HCT116 (cell line): ENCODE data around the gene TENM4. TPM values are rescaled to one million over a fixed set of nuclear protein-coding genes. Genes with fewer than 3 reads are reported as not detected.

Experiments
- ATAC-seq: fragments of 200-7000 bp; cut with Tn5 transposase; 2 replicates; pipeline ENCODE4 v1.9.1; 2020; ENCODE audit warnings: mild to moderate bottlenecking, moderate library complexity
- BruUV-seq: library from RNA; stranded (reverse); fragments of 400-500 nt; replicated peaks from 2 replicates; lab custom pipeline; 2021; lab: Mats Ljungman, UMichigan
- CTCF ChIA-PET: fragments of 300-600 bp; sonication (Branson Sonifier 250); formaldehyde crosslinking; loops from one replicate; lab custom pipeline; 2021; ENCODE audit warnings: antibody characterized with exemption; lab: Charles Lee
- POLR2A ChIA-PET: fragments of 300-600, 350-600 bp; sonication (Branson Sonifier 250); formaldehyde crosslinking; loops from one replicate; lab custom pipeline; 2021; ENCODE audit warnings: antibody characterized with exemption; lab: Charles Lee
- RAD21 ChIA-PET, 2 experiments: fragments of 300-600 bp; sonication (Branson Sonifier 250); formaldehyde crosslinking; loops; one replicate each; lab custom pipeline; 2023; ENCODE audit warnings: low total read pairs in 2 of 2; ENCODE audit not compliant: uncharacterized antibody in 2 of 2, unreplicated experiment in 2 of 2, low non-redundant PET in 1 of 2; lab: Charles Lee
- DNase-seq: peaks from one replicate; pipeline ENCODE4 v3.0.0-alpha.2; 2010; ENCODE audit warnings: low read depth, low spot score
- H2AFZ ChIP-seq: fragments of 200-600 bp; shearing (Covaris generic), sonication (generic); 2 replicates; pipeline ENCODE4 v1.6.1; 2017; ENCODE audit warnings: low read depth, mixed run types, mixed read lengths, antibody characterized with exemption, low read length; ENCODE audit not compliant: poor library complexity, severe bottlenecking
- H3K27ac ChIP-seq: 2 replicates; pipeline ENCODE4 v1.5.1; 2012; ENCODE audit warnings: low read depth, low read length
- H3K27me3 ChIP-seq: fragments of 200-600 bp; sonication (generic); 2 replicates; pipeline ENCODE4 v1.6.1; 2016; ENCODE audit warnings: mixed run types, low read length, mixed read lengths; ENCODE audit not compliant: insufficient read depth
- H3K36me3 ChIP-seq, 2 experiments: fragments of 200-500 bp in 1 of 2; fragments of 200-600 bp in 1 of 2; sonication (Bioruptor generic) in 1 of 2; sonication (generic) in 1 of 2; 2 replicates each; pipeline versions ENCODE4 v1.5.1 to v1.6.1; 2014 to 2016; ENCODE audit warnings: low read length in 2 of 2, inconsistent platforms in 1 of 2, mixed read lengths in 1 of 2, mixed run types in 1 of 2; ENCODE audit not compliant: insufficient read depth in 2 of 2, control insufficient read depth in 1 of 2
- H3K4me1 ChIP-seq, 2 experiments: fragments of 200-600 bp in 1 of 2; sonication (generic) in 1 of 2; 2 replicates each; pipeline versions ENCODE4 v1.5.1 to v1.6.1; 2012 to 2017; ENCODE audit warnings: low read length in 2 of 2, inconsistent platforms in 1 of 2, mild to moderate bottlenecking in 1 of 2, mixed read lengths in 1 of 2, mixed run types in 1 of 2, moderate library complexity in 1 of 2; ENCODE audit not compliant: insufficient read depth in 2 of 2, control insufficient read depth in 1 of 2
- H3K4me2 ChIP-seq: fragments of 200-600 bp; sonication (generic); 2 replicates; pipeline ENCODE4 v1.6.1; 2017; ENCODE audit warnings: mixed run types, low read length, mixed read lengths
- H3K4me3 ChIP-seq, 2 experiments: fragments of 200-600 bp in 1 of 2; sonication (generic) in 1 of 2; replicated peaks in 1 of 2; 2 replicates each; pipeline ENCODE4 v1.5.1; 2011 to 2016; ENCODE audit warnings: low read length in 2 of 2, control low read depth in 1 of 2, low read depth in 1 of 2, mild to moderate bottlenecking in 1 of 2, mixed read lengths in 1 of 2, mixed run types in 1 of 2
- H3K79me2 ChIP-seq: fragments of 200-600 bp; sonication (generic); 2 replicates; pipeline ENCODE4 v1.6.1; 2017; ENCODE audit warnings: mild to moderate bottlenecking, mixed run types, low read length, moderate library complexity, mixed read lengths; ENCODE audit not compliant: insufficient read depth
- H3K9ac ChIP-seq: fragments of 200-600 bp; sonication (generic); 2 replicates; pipeline ENCODE4 v1.6.1; 2016; ENCODE audit warnings: low read length, mixed read lengths
- H3K9me2 ChIP-seq: fragments of 200-600 bp; sonication (generic), shearing (Covaris generic); 2 replicates; pipeline ENCODE4 v1.6.1; 2017; ENCODE audit warnings: mixed run types, mild to moderate bottlenecking, moderate library complexity; ENCODE audit not compliant: insufficient read depth
- H3K9me3 ChIP-seq, 2 experiments: fragments of 200-500 bp in 1 of 2; fragments of 200-600 bp in 1 of 2; sonication (Bioruptor generic) in 1 of 2; sonication (generic) in 1 of 2; 2 replicates each; pipeline ENCODE4 v1.6.1; 2014 to 2017; ENCODE audit warnings: low read length in 2 of 2, mixed read lengths in 2 of 2, inconsistent platforms in 1 of 2, low read depth in 1 of 2, mild to moderate bottlenecking in 1 of 2, mixed run types in 1 of 2, moderate library complexity in 1 of 2; ENCODE audit not compliant: control insufficient read depth in 1 of 2, insufficient read depth in 1 of 2
- H4K20me1 ChIP-seq: fragments of 200-600 bp; sonication (generic), shearing (Covaris generic); 2 replicates; pipeline ENCODE4 v1.6.1; 2017; ENCODE audit warnings: mixed run types, mild to moderate bottlenecking, moderate library complexity; ENCODE audit not compliant: insufficient read depth
- EGR1 ChIP-seq: IDR thresholded peaks from 2 replicates; pipeline ENCODE4 v1.6.1; 2012; ENCODE audit warnings: low read depth
- EZH2phosphoT487 ChIP-seq: fragments of 200-600 bp; IDR thresholded peaks from 2 replicates; pipeline ENCODE4 v1.6.1; 2018; ENCODE audit warnings: antibody characterized with exemption, borderline replicate concordance
- RAD21 ChIP-seq: IDR thresholded peaks from 2 replicates; pipeline ENCODE4 v1.6.1; 2012; ENCODE audit warnings: low read depth, mild to moderate bottlenecking
- SIN3A ChIP-seq: IDR thresholded peaks from 2 replicates; pipeline ENCODE4 v1.6.1; 2012; ENCODE audit warnings: low read depth
- TCF7L2 ChIP-seq: IDR thresholded peaks from 2 replicates; pipeline ENCODE4 v1.7.0; 2011; ENCODE audit warnings: borderline replicate concordance, inconsistent platforms; ENCODE audit not compliant: insufficient read depth, insufficient read length; ENCODE audit errors: extremely low read depth
- ZFX ChIP-seq: fragments of 450-650 bp; IDR thresholded peaks from 2 replicates; pipeline ENCODE4 v1.6.1; 2017
- intact Hi-C: fragments of 100-400 bp; cut with micrococcal nuclease; formaldehyde crosslinking; loops from 2 replicates; pipeline ENCODE4 v1.10.0; 2022
- total RNA-seq: library from RNA; stranded (reverse); gene quantifications from one replicate; pipeline ENCODE4 v1.2.1, GENCODE V29; 2021; ENCODE audit not compliant: unreplicated experiment
- TF ChIP-seq, protein P1 (sequence below): IDR thresholded peaks from 2 replicates; pipeline ENCODE4 v1.6.1; 2011; ENCODE audit warnings: mild to moderate bottlenecking, low read length, moderate library complexity; ENCODE audit not compliant: insufficient replicate concordance; ENCODE audit errors: extremely low read depth
- TF ChIP-seq, protein P2 (sequence below): IDR thresholded peaks from 2 replicates; pipeline ENCODE4 v1.6.1; 2012
- TF ChIP-seq, protein P3 (sequence below): IDR thresholded peaks from 2 replicates; pipeline ENCODE4 v1.6.1; 2012; ENCODE audit warnings: low read depth

TENM4 gene
- total RNA-seq, 1 experiment from 2014 or later = 0.05 TPM

DNA sequence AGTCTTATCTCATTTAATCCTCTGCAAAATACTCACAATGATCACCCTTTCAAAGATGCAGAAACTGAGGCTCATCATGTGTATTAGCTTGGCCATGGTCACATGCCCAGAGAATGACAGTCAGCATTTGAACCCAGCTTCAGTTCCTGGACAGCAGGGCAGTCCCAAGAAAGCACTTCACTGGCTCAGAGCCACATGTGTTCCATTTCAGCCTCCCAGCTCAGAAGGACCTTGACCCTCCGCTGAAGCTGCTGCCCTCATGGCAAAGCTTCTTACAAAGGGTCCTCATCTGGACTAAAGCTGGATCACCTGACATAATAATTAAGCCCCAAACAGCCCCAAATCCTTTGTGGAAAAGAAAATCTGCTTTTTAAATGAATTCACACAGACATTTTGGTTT is 37.0 kb downstream of the TENM4 start:
- no peaks in the 10 kb centered on the region for H3K36me3 ChIP-seq
- intact Hi-C loops = no loop called here
- H2AFZ ChIP-seq = no peak overlapping the region
- ChIA-PET RAD21 (no interaction called here), POLR2A (no interaction called here), CTCF (no interaction called here)
- no TSS peak for BruUV-seq
- H3K9me2 ChIP-seq = no peaks in the 10 kb centered on the region
- TF ChIP-seq EGR1 = no peak
- no peak for TF ChIP-seq ZFX
- TF ChIP-seq, protein P1, sequence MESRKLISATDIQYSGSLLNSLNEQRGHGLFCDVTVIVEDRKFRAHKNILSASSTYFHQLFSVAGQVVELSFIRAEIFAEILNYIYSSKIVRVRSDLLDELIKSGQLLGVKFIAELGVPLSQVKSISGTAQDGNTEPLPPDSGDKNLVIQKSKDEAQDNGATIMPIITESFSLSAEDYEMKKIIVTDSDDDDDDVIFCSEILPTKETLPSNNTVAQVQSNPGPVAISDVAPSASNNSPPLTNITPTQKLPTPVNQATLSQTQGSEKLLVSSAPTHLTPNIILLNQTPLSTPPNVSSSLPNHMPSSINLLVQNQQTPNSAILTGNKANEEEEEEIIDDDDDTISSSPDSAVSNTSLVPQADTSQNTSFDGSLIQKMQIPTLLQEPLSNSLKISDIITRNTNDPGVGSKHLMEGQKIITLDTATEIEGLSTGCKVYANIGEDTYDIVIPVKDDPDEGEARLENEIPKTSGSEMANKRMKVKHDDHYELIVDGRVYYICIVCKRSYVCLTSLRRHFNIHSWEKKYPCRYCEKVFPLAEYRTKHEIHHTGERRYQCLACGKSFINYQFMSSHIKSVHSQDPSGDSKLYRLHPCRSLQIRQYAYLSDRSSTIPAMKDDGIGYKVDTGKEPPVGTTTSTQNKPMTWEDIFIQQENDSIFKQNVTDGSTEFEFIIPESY = no peak
- TF ChIP-seq EZH2phosphoT487 = no peak
- TF ChIP-seq, protein P2, sequence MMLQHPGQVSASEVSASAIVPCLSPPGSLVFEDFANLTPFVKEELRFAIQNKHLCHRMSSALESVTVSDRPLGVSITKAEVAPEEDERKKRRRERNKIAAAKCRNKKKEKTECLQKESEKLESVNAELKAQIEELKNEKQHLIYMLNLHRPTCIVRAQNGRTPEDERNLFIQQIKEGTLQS = no peak
- TF ChIP-seq TCF7L2 = no peak
- no peak for TF ChIP-seq RAD21
- TF ChIP-seq, protein P3, sequence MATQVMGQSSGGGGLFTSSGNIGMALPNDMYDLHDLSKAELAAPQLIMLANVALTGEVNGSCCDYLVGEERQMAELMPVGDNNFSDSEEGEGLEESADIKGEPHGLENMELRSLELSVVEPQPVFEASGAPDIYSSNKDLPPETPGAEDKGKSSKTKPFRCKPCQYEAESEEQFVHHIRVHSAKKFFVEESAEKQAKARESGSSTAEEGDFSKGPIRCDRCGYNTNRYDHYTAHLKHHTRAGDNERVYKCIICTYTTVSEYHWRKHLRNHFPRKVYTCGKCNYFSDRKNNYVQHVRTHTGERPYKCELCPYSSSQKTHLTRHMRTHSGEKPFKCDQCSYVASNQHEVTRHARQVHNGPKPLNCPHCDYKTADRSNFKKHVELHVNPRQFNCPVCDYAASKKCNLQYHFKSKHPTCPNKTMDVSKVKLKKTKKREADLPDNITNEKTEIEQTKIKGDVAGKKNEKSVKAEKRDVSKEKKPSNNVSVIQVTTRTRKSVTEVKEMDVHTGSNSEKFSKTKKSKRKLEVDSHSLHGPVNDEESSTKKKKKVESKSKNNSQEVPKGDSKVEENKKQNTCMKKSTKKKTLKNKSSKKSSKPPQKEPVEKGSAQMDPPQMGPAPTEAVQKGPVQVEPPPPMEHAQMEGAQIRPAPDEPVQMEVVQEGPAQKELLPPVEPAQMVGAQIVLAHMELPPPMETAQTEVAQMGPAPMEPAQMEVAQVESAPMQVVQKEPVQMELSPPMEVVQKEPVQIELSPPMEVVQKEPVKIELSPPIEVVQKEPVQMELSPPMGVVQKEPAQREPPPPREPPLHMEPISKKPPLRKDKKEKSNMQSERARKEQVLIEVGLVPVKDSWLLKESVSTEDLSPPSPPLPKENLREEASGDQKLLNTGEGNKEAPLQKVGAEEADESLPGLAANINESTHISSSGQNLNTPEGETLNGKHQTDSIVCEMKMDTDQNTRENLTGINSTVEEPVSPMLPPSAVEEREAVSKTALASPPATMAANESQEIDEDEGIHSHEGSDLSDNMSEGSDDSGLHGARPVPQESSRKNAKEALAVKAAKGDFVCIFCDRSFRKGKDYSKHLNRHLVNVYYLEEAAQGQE = no peak
- TF ChIP-seq SIN3A = no peak
- no peaks in the 10 kb centered on the region for H4K20me1 ChIP-seq
- H3K27ac ChIP-seq = no peak overlapping the region
- no peak overlapping the region for H3K9ac ChIP-seq
- H3K4me2 ChIP-seq = no peak overlapping the region
- no peaks in the 10 kb centered on the region for H3K9me3 ChIP-seq
- DNase-seq = no peak
- ATAC-seq = no peak
- H3K79me2 ChIP-seq = no peaks in the 10 kb centered on the region
- no peaks in the 10 kb centered on the region for H3K27me3 ChIP-seq
- no peaks in the 10 kb centered on the region for H3K4me1 ChIP-seq
- H3K4me3 ChIP-seq = no peak overlapping the region
